Smooth muscle cell of the brain vasculature (primary cell): ENCODE data around the gene CPA4.
"Not testable (repeated sequence)": the region's sequence is repeated elsewhere in the genome, so short reads cannot be mapped to it uniquely, and the experiment has no call there.

Experiments
- DNase-seq: peaks from one replicate; pipeline ENCODE4 v3.0.0-alpha.2; 2012; ENCODE audit warnings: low read depth, low spot score

Gene CPA4, protein sequence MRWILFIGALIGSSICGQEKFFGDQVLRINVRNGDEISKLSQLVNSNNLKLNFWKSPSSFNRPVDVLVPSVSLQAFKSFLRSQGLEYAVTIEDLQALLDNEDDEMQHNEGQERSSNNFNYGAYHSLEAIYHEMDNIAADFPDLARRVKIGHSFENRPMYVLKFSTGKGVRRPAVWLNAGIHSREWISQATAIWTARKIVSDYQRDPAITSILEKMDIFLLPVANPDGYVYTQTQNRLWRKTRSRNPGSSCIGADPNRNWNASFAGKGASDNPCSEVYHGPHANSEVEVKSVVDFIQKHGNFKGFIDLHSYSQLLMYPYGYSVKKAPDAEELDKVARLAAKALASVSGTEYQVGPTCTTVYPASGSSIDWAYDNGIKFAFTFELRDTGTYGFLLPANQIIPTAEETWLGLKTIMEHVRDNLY

DNA sequence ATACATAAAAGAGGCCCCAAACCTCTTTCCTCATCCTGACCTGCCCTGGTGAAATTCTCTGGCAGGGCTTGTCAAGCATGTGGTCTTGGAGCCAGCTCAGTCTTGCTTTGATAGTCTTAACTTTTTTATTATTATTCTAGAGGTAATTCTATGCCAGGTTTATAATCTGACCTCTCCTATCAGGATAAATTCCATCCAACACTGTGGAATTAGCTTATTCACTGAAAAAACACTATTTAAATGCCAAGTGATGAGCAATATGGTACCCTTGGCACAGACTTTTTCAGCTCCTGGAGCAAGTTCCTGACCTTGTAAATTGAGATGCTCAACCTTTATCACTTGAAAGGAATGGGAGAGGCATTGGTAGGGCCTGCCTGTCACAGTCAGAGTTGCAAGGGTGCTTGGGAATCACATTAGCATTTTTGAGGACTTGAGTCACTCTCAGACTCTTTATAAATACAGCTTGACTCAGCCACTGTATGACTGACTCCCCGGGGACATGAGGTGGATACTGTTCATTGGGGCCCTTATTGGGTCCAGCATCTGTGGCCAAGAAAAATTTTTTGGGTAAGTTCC, at the start of gene CPA4:
CPA4 (plus strand) TSS at position 480 of the 576 bp plus-strand sequence; CDS start at position 500, 20 bp downstream.
- peak; percentile 66 for DNase-seq

DNA sequence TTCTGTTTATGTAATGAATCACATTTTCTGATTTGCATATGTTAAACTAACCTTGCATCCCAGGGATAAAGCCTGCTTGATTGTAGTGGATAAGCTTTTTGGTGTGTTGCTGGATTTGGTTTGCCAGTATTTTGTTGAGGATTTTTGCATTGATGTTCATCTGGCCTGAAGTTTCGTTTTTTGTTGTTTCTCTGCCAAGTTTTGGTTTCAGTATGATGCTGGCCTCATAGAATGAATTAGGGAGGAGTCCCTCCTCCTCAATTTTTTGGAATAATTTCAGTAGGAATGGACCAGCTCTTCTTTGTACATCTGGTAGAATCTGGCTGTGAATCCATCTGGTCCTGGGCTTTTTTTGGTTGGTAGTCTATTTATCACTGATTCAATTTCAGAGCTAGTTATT, 49.5 kb upstream of the CPA4 start:
- not testable (repeated sequence) for DNase-seq

DNA sequence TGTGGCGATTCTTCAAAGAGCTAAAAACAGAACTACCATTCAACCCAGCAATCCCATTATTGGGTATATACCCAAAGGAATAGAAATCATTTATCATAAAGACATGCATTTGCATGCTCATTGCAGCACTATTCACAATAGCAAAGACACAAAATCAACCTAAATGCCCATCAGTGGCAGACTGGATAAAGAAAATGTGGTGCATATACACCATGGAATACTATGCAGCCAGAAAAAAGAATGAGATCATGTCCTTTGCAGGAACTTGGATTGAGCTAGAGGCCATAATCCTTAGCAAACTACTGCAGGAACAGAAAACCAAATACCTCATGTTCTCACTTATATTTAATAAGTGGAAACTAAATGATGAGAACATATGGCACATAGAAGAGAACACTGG, 46.5 kb upstream of the CPA4 start:
- not testable (repeated sequence) for DNase-seq

DNA sequence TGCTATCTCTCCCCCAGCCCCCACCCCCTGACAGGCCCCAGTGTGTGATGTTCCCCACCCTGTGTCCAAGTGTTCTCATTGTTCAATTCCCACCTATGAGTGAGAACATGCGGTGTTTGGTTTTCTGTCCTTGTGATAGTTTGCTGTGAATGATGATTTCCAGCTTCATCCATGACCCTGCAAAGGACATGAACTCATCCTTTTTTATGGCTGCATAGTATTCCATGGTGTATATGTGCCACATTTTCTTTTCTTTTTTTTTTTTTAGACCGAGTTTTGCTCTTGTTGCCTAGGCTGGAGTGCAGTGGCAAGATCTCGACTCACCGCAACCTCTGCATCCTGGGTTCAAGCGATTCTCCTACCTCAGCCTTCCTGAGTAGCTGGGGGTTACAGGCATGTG, 44.1 kb upstream of the CPA4 start:
- not testable (repeated sequence) for DNase-seq

DNA sequence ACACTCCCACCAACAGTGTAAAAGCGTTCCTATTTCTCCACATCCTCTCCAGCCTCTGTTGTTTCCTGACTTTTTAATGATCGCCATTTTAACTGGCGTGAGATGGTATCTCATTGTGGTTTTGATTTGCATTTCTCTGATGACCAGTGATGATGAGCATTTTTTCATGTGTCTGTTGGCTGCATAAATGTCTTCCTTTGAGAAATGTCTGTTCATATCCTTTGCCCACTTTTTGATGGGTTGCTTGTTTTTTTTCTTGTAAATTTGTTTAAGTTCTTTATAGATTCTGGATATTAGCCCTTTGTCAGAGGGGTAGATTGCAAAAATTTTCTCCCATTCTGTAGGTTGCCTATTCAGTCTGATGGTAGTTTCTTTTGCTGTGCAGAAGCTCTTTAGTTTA, 43.3 kb upstream of the CPA4 start:
- not testable (repeated sequence) for DNase-seq

DNA sequence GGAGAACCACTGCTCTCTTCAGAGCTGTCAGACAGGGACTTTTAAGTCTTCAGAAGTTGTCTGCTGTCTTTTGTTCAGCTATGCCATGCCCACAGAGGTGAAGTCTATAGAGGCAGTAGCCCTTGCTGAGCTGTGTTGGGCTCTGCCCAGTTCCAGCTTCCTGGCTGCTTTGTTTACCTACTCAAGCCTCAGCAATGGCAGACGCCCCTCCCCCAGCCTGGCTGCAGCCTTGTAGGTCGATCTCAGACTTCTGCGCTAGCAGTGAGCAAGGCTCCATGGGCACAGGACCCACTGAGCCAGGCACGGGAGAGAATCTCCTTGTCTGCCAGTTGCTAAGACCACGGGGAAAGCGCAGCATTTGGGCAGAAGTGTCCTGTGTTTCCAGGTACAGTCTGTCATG, 38.4 kb upstream of the CPA4 start:
- no peak for DNase-seq

DNA sequence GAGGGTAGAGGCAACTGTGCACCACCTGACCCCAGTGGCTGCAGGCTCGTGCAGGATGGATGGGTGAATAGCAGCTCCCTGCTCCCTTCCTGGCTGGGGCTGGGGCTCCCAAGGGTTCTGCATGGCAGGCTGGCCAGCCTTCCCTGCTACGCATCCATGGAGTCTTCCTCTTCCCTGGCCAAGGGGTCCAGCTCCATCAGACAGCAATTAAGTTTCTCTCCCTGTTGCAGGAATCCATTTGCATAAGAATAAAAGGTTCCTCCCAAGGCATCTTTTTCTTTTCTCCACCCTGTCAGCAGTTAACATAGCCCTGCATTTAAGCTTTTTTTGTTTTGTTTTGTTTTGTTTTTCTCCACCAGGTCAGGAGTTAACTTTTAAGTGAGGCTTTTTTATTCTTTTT, 36.3 kb upstream of the CPA4 start:
- DNase-seq: no peak

DNA sequence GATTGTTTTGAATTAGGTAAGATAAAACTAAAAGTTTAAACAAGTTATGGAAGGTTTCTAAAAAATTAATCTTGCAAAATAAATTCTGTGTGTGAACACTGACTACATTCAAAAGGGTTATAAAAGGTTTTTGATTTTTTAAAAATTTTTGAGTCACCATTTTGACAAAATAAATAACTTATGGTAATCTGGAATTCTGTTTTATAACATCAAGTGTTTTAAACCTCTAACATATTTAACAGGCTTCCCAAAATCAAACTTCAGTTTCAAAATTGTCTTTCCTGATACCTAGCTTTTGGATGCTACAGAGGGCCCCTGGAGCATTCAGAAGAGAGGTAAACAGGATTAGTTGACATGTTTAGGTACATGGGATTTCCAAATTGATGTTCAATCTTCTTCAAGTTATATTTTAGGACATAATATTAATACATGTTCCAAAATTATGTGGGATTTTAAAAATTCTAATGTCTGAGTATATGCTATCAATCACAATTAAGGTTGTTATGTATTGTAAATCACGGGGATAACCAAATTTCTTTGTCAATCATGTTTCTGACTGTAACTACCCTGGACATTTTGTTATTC, 34.4 kb upstream of the CPA4 start:
- no peak for DNase-seq

DNA sequence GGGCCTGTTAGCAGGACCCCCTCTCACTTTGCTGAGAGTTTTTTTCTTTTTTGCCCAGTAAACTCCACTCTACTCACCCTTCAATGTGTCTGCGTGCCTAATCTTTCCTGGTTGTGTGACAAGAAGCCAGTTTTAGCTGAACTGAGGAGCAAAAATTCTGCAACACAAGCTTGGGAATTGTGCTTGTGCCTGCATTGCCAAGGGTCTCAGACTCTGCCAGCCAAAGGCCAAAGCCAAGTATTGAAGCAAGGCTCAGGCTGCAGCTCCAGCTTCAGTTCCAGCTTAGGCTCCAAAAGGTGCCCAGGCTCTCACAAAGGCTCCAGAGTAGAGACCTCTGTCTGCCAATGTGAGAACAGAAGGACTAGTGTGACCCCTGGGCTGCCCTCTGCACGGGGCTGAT, 30.5 kb upstream of the CPA4 start:
- no peak for DNase-seq

DNA sequence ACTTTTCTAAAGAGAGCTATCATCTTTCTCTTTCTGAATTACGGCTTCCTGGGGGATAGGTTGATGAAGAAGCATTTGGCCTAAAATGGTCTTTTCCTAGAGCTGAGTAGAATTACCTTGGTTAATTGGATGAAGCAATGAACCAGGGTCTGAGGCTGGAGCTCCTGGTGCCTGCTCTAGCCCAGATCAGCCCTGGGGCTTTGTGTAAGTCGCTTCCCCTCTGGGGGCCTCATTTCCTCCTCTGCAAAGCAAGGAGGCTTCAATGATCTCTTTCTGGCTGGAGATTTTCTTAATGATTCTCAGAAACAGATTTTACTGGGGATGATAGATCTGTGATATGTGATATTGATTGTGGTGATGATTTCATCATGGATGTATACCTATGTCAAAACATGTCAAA, 29.8 kb upstream of the CPA4 start:
- DNase-seq: no peak

DNA sequence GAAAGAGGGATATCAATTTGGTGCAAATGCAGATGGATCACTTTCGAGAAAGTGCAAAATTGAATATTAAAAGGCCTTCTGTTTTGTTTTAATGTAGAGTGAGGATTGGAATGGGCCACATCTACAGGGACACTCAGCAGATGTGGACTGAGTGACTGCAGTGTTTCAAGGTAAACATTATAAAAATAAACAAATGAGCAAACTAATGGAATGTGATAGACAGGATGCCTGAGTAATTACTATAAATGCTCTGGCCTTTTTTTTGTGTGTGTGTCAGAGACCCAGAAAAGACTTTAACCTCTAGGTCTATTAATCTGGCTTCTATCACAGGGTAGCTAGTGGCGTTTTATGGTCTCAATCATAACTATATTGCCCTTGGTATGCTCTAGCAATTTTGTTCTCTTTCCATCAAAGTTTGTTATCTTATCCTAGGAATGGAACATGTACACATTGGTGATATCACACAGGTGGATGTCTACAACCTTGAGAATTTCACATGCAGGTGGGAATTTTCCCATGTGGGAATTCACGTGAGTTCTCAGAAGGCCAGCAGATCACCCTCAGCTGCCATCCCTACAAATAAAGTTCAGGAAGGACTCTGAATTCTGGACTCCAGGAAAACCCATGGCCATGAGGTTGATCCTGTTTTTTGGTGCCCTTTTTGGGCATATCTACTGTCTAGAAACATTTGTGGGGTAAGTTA, 26.6 kb upstream of the CPA4 start, which contains the start of gene CPA2:
CPA2 (plus strand) TSS at position 606 of the 703 bp plus-strand sequence; CDS start at position 625, 19 bp downstream.
- DNase-seq: no peak

DNA sequence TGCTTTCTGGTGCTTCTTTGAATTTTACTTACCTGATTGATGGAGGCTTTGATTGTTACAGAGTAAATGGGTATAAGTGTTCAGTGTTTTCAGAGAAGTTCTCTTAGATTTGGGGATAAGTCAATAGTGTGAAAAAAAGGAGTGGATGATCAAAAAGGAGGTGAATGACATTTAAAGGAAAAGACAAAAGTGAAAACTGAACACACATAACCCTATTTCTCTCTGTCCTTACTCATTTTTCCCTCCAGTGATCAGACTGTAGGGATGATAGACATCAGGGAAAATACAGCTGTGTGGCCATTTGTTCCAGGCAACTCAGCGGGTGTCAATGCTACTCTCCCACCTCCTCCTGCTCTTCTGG, 26.0 kb upstream of the CPA4 start:
- DNase-seq: no peak

DNA sequence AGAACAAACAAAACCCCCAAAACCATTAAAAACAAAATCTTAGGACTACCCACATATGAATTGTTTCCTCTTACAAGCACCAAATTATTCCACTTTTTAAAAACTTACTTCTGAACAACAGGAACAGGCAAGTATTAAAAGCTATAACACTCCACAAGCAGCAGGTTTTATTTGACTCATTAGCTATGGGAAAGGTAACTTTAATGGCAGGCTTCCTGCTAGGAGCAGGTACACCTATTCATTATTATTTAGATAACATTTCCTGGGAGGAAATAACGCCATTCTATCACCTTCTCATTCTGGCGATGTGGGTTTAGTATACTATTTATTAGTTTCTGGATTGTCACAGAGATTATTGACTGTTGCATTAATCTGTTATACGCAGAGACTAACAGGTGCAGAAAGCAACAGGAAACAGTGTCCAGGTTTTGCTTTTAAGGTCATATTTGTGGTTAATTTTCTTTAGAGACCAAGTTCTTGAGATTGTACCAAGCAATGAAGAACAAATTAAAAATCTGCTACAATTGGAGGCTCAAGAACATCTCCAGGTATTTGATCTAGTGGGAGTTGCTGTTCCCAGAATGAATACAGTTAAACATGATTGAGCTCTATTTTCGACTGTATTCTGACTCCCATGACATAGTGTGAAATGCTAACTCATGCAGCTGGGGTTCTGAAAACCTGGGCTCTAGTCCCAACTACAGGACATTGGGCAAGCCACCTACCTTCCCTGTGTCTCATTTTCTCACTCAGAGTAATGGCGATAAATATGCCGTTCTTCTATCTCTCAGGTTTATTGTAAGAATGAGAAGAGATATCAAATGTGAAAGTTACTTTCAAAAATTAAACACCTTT, 24.3 kb upstream of the CPA4 start:
- no peak for DNase-seq

DNA sequence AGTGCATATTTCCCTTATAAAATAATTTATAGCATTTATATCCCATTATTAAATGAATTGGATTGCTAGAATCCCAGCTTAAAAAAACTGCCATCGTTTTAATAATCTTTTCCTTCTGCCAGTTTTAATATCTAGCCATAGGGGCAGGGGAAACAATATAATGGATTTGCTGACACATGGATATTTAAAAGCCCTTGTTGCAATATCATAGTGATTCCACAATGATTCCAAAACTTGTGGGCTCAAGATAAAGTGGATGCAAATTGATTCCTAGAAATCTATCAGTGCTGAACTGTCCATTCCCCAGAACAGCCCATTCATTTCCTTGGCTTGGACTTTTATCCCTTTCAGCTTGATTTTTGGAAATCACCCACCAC, 23.7 kb upstream of the CPA4 start:
- no peak for DNase-seq

DNA sequence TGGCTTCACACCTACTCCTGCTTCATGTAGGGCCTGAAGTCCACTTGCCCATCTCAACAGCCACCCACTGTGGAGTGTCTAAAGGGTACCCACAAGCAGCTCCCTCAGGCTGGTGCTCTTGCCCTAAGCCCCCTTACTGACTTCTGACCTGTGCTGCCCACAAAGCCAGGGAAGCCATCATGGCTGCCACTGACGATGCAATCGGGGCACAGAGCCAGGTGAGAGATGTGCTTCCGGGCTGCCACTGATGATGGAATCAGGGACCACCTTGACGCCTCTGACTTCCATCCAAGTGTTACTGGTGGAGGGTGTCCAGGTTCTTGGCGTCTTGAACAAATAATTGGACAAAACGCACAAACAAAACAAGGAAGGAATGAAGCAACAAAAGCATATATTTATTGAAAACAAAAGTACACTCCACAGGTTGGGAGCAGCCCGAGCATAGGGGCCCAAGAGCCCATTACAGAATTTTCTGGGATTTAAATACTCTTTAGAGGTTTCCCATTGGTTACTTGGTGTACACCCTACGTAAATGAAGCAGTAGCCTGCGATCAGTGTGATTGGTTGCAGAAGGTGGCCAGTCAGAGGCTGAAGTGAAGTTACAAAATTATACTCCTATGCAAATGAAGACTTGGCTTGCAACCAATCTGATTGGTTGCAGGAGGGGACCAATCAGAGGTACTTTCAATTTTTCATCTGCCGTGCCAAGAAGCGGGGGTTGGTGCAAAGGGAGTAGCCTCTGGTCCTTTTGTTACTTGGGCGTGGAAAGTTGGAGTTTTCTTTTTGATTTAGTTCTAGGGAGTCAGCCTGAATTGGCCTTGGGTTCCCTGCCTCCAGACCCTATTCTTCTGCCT, 21.8 kb upstream of the CPA4 start:
- DNase-seq: no peak

DNA sequence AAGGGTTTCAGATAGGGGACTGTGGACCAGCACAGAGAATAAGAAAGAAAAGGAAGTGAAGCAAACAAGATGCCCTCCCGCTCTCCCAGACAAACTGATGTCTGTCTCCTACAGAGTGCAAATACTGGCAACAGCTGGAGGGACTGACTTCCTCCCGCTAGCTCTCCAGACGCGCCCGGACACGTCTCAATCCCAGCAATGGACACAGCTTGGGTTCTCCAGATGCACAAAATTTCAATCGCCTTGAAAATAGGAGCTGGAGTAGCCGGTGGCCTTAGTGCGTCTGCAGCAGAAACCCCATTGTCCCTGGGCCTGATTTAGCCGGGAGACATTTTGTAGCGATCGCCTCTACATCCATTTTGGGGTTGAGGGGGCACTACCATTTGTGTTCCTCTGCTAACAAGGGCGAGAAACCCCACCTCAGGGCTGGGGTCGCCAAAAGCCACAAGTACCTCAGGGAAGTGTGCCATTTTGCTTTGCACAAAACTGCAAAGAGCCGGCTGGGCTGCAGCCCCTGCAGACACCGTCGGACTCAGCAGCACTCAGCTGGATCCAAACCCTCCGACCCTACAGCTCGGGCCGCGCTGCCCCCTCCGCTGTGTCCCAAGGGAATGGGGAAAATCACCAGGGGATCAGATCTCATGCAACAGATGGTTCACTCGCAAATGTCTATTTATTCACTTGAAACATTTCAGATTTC, 20.4 kb upstream of the CPA4 start:
- DNase-seq: no peak

DNA sequence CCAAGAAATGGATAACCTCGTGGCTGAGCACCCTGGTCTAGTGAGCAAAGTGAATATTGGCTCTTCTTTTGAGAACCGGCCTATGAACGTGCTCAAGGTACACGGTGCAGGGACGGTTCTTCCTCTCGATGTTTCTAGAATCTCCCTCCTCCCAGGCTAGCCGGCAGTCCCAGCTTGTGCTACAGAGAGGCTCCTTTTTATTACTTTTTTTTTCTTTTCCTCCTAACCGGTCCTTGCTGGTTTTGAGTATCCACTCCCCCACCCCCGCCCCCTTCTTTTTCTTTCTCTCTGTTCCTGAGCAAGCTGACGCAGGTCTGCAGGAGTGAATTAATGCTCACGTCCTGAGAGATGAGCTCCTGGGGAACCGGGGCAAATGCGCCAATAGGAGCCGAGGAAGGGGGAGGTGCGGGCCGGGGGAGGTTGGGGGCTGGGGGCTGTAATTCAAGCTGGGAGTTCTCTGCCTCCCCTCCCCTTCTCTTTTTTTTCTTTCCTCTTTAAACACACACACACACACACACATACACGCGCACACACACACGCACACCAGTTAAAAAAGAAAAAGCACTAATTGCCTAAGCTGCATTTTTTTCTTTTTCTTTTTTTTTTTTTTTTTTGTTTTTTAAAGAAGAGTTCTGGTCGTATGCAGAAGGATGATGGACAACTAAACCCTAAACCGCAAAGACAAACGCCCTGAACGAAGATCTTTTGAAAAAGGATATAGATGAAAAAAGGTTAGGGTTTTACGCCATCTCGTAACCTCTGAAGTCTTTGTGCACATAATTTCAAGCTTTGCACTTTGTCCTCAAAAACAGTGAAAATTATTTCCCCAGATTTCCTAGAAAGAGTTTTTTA, 19.7 kb upstream of the CPA4 start:
- no peak for DNase-seq

DNA sequence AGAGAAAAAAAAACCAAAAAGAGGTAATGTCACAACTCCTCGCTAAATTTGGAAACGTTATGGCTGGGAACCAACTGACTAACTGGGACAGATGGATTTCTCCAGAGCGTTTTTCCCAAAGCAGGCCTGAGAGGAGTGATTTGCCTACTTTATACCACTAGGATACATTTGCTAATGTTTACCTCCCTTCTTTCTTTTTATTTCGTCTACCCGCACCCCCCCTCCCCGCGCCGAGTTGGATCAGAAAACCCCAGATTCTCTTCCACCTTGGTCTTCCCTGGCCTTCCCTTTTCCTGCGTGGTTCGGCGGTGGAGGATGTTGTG, 19.1 kb upstream of the CPA4 start:
- no peak for DNase-seq

DNA sequence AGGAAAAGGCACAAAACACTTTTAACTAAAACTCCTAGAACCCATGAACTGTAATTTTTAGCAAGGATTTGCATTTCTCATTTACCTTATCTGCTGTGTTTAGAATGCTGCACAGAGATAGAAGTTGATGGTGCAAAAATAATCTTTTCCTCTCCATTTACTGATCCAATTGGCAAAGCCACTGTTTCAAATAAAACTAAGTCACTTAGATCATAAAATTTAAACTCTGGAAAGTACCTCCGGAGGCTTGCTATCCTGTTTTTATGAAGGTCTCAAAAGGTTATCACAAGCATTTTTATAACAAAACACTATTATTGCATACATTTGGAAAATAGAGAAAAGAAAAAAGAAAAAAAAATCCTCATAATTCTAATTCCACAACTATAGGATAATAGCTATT, 18.7 kb upstream of the CPA4 start:
- no peak for DNase-seq
